HL-60/S4 (cell line): ENCODE data around the gene GOLGA5.

Source experiments
- in situ Hi-C: fragments of 300-500 bp; cut with MboI; formaldehyde crosslinking; loops from 2 replicates; pipeline ENCODE4 v1.14.3; 2022; ENCODE audit warnings: low sequenced_read_pairs

Gene GOLGA5

GRCh38 chr14:92874962-92875661 lies 81.0 kb downstream of the GOLGA5 start:
- in situ Hi-C loops = no loop called here

GRCh38 chr14:92877757-92878431 lies 83.8 kb downstream of the GOLGA5 start:
- in situ Hi-C loops = no loop called here

- in situ Hi-C loops = no loop called here
Observed at GRCh38 chr14:92880351-92880750, 86.2 kb downstream of the GOLGA5 start.

GRCh38 chr14:92880851-92881250 lies 86.7 kb downstream of the GOLGA5 start:
- in situ Hi-C loops = no loop called here

- in situ Hi-C loops = no loop called here
Observed at GRCh38 chr14:92883066-92883465, 89.0 kb downstream of the GOLGA5 start.

- in situ Hi-C loops = no loop called here
Observed at GRCh38 chr14:92884410-92884809, 90.3 kb downstream of the GOLGA5 start.

- in situ Hi-C loops = no loop called here
Observed at GRCh38 chr14:92885279-92886061, 91.4 kb downstream of the GOLGA5 start.

GRCh38 chr14:92886337-92886736 lies 92.2 kb downstream of the GOLGA5 start:
- in situ Hi-C loops = no loop called here

- in situ Hi-C loops = no loop called here
Observed at GRCh38 chr14:92887157-92887556, 93.1 kb downstream of the GOLGA5 start.

- in situ Hi-C loops = no loop called here
Observed at GRCh38 chr14:92888896-92889295, 94.8 kb downstream of the GOLGA5 start.
